Duodenal mucosa (tissue), 2 donors: ENCODE results near the gene GUK1.

Experiments
- H3K27ac ChIP-seq: one replicate; pipeline ENCODE4 v1.7.0; 2013; ENCODE audit warnings: low read depth, low read length
- H3K27me3 ChIP-seq, 2 donors: one replicate each; pipeline ENCODE4 v1.7.0; 2013; ENCODE audit warnings: low read length in 2 of 2, control low read depth in 1 of 2; ENCODE audit not compliant: insufficient read depth in 2 of 2, control insufficient read depth in 1 of 2
- H3K36me3 ChIP-seq, 2 donors: one replicate each; pipeline ENCODE4 v1.7.0; 2013; ENCODE audit warnings: low read length in 2 of 2, control low read depth in 1 of 2; ENCODE audit not compliant: insufficient read depth in 2 of 2, control insufficient read depth in 1 of 2
- H3K4me1 ChIP-seq, 2 donors: one replicate each; pipeline ENCODE4 v1.7.0; 2013; ENCODE audit warnings: low read length in 2 of 2, control low read depth in 1 of 2; ENCODE audit not compliant: insufficient read depth in 2 of 2, control insufficient read depth in 1 of 2
- H3K4me3 ChIP-seq, 2 donors: one replicate each; pipeline ENCODE4 v1.7.0; 2013; ENCODE audit warnings: low read length in 2 of 2, low read depth in 1 of 2
- H3K9ac ChIP-seq, 2 donors: one replicate each; pipeline ENCODE4 v1.7.0; 2013; ENCODE audit warnings: low read length in 2 of 2, low read depth in 1 of 2
- H3K9me3 ChIP-seq, 2 donors: one replicate each; pipeline ENCODE4 v1.7.0; 2013; ENCODE audit warnings: low read length in 2 of 2, control low read depth in 1 of 2; ENCODE audit not compliant: control insufficient read depth in 1 of 2

GUK1 gene

DNA sequence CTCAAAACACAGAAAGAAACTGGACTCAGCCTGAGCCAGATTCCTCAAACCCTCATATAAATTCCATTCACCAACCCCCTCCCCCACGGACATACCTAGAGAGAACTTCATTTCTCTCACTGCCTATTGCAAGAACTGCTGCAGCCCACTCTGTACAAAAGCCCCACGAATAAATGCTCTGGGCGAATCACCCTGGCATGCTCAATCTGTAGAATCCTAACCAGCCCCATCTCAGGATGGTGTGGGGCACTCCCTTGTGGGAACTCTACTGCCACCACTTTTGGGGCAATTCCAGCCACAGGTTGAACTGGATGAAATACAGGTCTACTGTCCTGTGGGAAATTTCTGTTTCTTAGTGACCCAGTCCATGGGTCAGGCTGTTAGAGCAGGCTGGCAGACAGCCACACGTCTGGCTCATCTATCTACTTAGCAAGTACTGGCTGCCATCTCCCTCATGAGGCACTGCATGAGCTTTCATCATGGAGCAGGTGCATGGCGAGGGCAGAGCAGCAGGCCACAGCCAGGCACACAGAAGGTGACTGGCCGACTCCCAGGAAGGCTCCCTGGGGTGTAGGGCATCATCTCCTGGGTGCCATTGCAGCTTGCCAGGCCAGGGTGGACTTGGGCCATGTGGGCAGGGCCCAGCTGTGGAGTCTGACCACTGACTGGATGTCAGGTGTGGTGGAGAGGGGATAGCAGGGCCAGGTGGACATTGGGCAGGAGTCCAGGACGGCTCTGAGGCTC lies 35.4 kb upstream of the GUK1 start:
- Histone ChIP-seq H3K27ac (no peak overlapping the region), H3K4me3 (no peak overlapping the region), H3K9me3 (no peaks in the 10 kb centered on the region), H3K4me1 (peaks cover 29 to 42% of the 10 kb centered on the region in 2 donors), H3K27me3 (no peaks in the 10 kb centered on the region), H3K9ac (no peak overlapping the region), H3K36me3 (peaks cover 17 to 31% of the 10 kb centered on the region in 2 donors)

DNA sequence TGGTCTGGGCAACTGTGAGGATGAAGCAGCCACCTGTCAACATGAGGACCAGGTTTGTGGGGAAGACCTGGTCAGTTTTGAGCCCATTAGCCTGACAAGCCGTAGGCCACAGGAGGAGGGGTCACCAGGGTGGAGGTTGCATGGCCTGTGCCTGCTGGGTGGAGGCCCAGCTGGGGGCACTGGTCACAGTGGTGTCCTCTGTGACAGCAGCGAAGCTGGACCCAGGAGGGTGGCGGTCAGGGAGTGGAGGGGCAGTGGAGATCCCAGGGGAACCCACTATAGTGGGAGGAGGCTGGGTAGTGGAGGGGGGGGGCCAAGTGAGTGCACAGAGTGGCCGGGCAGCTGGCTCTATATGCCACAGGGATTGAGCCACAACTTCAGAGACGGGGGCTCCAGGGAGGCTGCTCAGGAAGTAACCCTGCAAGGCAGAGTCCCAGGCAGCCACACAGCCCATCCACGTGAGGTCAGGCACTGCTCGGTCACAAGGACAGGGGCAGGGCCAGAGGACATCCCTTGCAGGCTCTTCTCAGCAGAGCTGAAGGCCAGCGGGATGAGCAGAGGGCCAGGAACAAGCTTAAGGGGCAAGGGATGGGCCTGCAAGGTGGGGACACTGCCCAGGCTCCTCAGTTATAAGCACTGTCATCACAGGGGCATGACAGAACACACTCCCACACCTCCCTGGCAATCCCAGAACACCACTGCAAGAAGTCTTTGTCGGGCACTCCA lies 34.6 kb upstream of the GUK1 start:
- Histone ChIP-seq H3K36me3 (peaks cover 13 to 23% of the 10 kb centered on the region in 2 donors), H3K4me3 (no peak overlapping the region), H3K27ac (no peak overlapping the region), H3K4me1 (peaks cover 36 to 48% of the 10 kb centered on the region in 2 donors), H3K9ac (no peak overlapping the region), H3K27me3 (no peaks in the 10 kb centered on the region), H3K9me3 (no peaks in the 10 kb centered on the region)

DNA sequence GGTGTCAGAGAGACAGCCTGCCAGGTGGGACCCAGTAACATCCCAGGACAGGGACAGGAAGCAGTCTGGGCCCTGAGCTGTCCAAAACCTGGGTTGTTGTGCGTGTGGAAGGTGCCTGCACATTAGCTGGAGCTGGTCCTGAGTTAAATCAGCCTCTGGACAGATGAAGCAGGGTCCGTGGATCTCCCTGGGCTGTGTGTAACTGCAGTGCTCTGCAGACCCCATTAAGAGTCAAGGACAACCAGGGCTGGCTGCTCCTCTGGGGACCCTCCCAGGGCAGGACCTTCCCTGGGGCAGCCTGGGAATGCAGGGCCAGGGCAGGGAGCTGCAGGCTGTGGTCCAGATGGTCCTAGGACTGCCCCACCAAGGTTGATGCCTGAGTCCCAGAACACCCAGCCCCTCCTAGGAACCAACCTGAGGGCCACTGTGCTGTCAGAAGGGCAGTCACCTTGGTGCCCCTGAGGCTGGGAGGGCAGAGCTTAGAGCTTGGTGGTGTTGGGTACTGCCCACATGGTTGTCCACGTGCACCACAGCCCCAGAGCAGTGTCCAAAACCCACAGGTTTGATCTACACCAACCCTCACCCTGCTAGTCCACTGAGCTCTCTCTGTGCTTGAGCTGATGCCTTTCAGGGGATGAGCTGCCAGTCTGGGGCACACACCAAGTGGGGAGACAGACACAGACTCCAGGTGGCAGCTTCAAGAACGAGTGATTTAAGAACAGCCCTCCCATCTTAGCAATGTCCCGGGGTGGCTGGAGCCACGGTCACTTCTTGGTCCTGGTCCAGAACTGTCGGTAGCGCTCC lies 33.9 kb upstream of the GUK1 start:
- Histone ChIP-seq H3K4me3 (no peak overlapping the region), H3K27me3 (no peaks in the 10 kb centered on the region), H3K9ac (no peak overlapping the region), H3K27ac (no peak overlapping the region), H3K9me3 (no peaks in the 10 kb centered on the region), H3K36me3 (peaks cover 9 to 16% of the 10 kb centered on the region in 2 donors), H3K4me1 (peaks cover 38 to 46% of the 10 kb centered on the region in 2 donors)

DNA sequence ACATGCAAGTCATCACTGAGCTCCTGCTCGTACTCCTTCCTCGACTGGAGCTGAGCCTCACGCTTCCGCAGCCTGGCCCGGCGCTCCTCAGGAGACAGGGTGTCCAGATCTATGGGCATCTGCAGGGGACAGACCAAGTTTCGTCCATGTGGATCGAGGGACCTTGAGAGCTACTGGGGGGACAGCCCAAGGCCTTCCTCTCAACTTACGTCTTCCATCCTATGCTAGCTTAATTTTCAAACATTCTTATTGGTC lies 33.4 kb upstream of the GUK1 start:
- peaks cover 33 to 40% of the 10 kb centered on the region in 2 donors for H3K4me1 ChIP-seq
- no peak overlapping the region for H3K4me3 ChIP-seq
- H3K36me3 ChIP-seq: peaks cover 9 to 14% of the 10 kb centered on the region in 2 donors
- no peaks in the 10 kb centered on the region for H3K9me3 ChIP-seq
- H3K9ac ChIP-seq: no peak overlapping the region
- no peak overlapping the region for H3K27ac ChIP-seq
- H3K27me3 ChIP-seq: no peaks in the 10 kb centered on the region

DNA sequence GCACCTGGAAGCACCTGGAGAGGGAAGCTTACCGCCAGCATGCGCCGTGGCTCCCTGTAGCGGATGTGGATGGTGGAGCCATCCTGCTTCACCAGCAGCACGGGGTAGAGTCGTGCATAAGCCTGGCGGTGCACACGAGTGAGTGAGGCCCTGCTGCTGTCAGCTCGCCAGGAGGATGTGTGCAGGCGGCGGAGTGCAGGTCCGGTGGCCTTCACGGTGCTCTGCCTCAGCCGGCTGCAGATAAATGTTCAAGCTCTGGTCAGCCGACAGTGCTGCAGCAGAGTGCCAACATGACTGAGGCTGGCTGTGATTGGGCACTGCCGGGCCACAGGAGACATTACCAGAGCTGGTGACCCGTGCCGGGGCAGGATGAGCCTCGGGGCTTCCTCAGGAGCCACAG lies 32.4 kb upstream of the GUK1 start:
- Histone ChIP-seq H3K9me3 (no peaks in the 10 kb centered on the region), H3K27ac (no peak overlapping the region), H3K27me3 (no peaks in the 10 kb centered on the region), H3K9ac (peak overlapping the region in 1 of 2 donors; percentile 99), H3K36me3 (peaks cover 9 to 14% of the 10 kb centered on the region in 2 donors), H3K4me3 (no peak overlapping the region), H3K4me1 (peaks cover 31 to 38% of the 10 kb centered on the region in 2 donors)

DNA sequence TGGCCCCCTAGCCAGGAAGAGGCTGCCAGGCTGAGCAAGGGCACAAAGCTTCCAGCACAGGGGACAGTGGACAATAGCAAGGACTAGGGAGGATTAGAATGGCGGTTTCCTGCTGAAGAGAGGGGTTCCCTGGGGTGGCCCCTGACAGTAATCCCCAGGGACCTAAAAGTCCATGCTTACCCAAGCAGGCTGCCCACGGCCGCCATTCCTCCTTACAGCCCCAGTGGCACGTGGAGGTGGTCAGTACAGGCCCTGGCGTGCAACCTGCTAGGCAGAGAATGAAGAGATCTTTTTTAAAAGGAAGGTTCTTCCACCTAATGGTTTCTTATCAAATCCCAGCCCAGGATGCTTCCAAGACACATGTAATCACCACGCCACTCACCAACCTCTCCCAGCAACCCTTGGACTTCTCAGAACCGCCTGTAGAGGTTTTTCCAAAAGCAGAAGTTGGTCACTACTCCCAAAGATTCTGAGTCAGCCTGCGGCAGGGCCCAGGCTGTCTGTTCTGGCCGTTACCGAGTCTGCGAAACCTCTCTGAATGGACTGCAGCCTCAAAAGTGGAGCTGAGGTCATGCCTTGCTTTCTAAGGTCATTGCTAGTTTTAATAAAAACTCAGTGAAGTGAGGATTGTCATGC lies 31.9 kb upstream of the GUK1 start:
- peak overlapping the region; percentile 79 to 98 for H3K4me3 ChIP-seq
- peaks cover 9 to 14% of the 10 kb centered on the region in 2 donors for H3K36me3 ChIP-seq
- H3K27ac ChIP-seq: peak overlapping the region; percentile 91
- H3K4me1 ChIP-seq: peaks cover 31 to 38% of the 10 kb centered on the region in 2 donors
- no peaks in the 10 kb centered on the region for H3K27me3 ChIP-seq
- no peaks in the 10 kb centered on the region for H3K9me3 ChIP-seq
- peak overlapping the region; percentile 84 to 99 for H3K9ac ChIP-seq

DNA sequence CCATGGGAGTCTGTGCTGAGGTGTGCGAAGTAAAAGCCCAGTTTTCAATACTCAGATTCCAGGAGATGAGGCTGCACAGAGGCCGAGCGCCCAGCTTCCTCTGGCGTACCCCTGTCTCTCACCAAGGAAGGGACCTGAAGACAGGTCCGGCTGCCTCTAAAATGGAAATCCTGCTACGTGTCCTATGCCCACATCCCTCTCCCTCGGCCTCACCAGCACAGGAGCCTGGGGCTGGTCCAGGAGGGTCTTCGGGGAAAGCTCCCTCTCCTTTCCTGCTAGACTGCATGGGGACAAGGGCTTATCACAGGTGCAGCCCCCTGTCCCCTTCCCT lies 31.4 kb upstream of the GUK1 start:
- Histone ChIP-seq H3K9ac (peak overlapping the region; percentile 84 to 99), H3K36me3 (peaks cover 9 to 14% of the 10 kb centered on the region in 2 donors)

DNA sequence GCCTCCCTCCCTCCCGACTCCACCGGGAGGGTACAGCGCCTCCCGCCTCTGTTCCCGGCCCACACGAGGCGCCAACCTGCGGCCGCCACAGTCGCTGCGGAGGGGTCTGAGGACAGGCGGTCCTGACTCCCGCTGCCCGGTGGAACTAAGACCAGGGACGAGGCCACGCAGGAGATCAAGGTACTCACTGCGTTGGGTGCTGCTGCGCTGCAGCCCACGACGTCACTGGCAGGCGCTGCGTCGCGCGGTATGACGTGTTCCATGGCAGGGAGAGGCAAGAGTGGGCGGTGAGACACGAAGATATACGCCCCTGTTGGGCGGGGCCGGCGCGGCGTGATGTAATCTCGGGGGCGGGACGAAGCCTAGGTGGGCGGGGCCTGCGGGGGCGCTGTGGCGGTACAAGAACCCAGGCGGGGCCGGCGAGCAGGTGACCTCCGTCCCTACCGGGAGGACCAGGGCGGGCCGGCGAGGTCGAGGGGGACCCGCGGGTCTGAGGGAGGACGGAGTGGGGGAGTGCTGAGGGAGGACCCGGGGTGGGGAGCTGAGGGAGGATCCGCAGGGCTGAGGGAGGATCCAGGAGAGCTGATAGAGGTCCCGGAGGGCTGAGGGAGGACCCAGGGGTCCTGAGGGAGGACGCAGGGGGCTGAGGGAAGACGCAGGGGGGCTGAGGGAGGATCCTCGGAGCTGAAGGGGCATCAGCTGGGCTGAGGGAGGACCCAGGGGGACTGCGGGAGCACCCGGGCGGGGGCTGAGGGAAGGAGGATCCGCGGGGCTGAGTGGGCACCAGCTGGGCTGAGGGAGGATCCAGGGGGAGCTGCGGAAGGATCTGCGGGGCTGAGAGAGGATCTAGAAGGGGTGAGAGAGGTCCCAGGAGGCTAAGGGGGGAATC lies 30.8 kb upstream of the GUK1 start, which contains the start of gene MRPL55:
Gene MRPL55, minus strand, starts transcription at position 227 of the 889 bp plus-strand sequence. CDS start 1,039 bp downstream, outside the sequence.
- Histone ChIP-seq H3K9me3 (no peaks in the 10 kb centered on the region), H3K4me3 (peak within 1 kb of the TSS; percentile 95 to 98)

More for the DNA sequence above, 31.4 kb upstream of the GUK1 start:
- Histone ChIP-seq H3K27me3 (no peaks in the 10 kb centered on the region), H3K27ac (peak overlapping the region; percentile 91), H3K9me3 (no peaks in the 10 kb centered on the region), H3K4me1 (peaks cover 28 to 33% of the 10 kb centered on the region in 2 donors), H3K4me3 (peak overlapping the region; percentile 79 to 98)

DNA sequence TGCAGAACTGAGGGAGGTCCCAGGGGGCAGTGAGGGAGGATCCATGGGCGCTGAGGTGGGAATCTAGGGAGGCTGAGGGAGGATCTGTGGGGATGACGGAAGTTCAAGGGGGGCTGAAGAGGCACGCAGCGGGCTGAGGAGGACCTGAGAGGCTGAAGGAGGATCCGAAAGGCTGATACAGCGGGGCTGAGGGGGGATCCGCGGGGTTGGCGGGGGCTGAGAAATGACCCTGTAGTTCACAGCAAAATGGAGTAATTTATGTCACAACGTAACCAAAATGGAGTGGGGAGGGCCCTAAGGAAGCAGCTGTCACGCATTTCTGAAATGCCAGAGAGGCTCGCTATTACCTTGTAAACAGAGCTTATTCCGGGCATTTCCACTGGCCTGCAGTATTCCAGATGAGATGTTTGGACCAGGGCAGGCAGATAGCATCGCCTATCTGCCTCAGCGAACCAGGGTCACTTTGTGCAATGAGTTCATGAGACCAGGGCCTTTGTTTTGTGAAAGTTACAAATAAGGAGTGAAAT lies 30.1 kb upstream of the GUK1 start:
- Histone ChIP-seq H3K4me3 (peak overlapping the region; percentile 95 to 98), H3K27me3 (no peaks in the 10 kb centered on the region), H3K9me3 (no peaks in the 10 kb centered on the region), H3K4me1 (peaks cover 21 to 27% of the 10 kb centered on the region in 2 donors), H3K27ac (peak overlapping the region; percentile 89), H3K9ac (peak overlapping the region; percentile 99), H3K36me3 (peaks cover 9 to 13% of the 10 kb centered on the region in 2 donors)

More for the DNA sequence above, 30.8 kb upstream of the GUK1 start, which contains the start of gene MRPL55:
- Histone ChIP-seq H3K9ac (peak within 1 kb of the TSS; percentile 99), H3K4me1 (peaks cover 22 to 27% of the 10 kb centered on the region in 2 donors), H3K27me3 (no peaks in the 10 kb centered on the region), H3K36me3 (peaks cover 9 to 14% of the 10 kb centered on the region in 2 donors), H3K27ac (peak within 1 kb of the TSS; percentile 91)
